Measurements from ENCODE around the gene MON2. TPM values are rescaled to one million over a fixed set of nuclear protein-coding genes. Genes with fewer than 3 reads are reported as not detected.

MON2 gene
- total and polyA plus RNA-seq, 10 of the 15 experiments (the other 5 are each of a cell fraction or from before 2014, with no cell fraction given) = 5.4 to 34.3 (median 23.4) TPM

GRCh38 chr12:62625228-62625627 is 158.6 kb downstream of the MON2 start:
- SMC1A ChIA-PET (ENCODE audit: uncharacterized antibody, unreplicated experiment) = interaction anchor here (0.8 to 2.0 kb wide), 2 partner anchors 20 to 51 kb away, joined by 3 to 4 read pairs; no protein-coding TSS in a partner anchor
- Histone ChIP-seq H3K9me3 (replicated peaks; ENCODE audit: control insufficient read depth, insufficient read depth, low read length) (no peaks in the 10 kb centered on the region), H3K4me3 (no peak overlapping the region), H3K4me2 (ENCODE audit: control insufficient read depth, insufficient read depth) (no peak overlapping the region), H3K79me2 (ENCODE audit: control insufficient read depth, insufficient read depth, low read length) (no peaks in the 10 kb centered on the region), H2AFZ (ENCODE audit: control insufficient read depth, low read depth, low read length) (no peak overlapping the region), H3K27ac (ENCODE audit: control insufficient read depth, insufficient read depth) (no peak overlapping the region), H3K36me3 (ENCODE audit: control insufficient read depth in 2 of 2, insufficient read depth in 2 of 2, low read length in 1 of 2) (no peaks in the 10 kb centered on the region), H4K20me1 (ENCODE audit: control insufficient read depth, insufficient read depth) (no peaks in the 10 kb centered on the region), H3K27me3 (replicated peaks in 1 of 2; ENCODE audit: control insufficient read depth in 2 of 2, insufficient read depth in 2 of 2, low read length in 1 of 2) (no peaks in the 10 kb centered on the region), H3K4me1 (ENCODE audit: control insufficient read depth, insufficient read depth, low read length) (no peaks in the 10 kb centered on the region), H3K9ac (ENCODE audit: control insufficient read depth, insufficient read depth, low read length) (no peak overlapping the region)
- no peak for TF ChIP-seq ZSCAN29 (IDR thresholded peaks at IDR 0.05)
- TF ChIP-seq ZZZ3 (IDR thresholded peaks at IDR 0.05; ENCODE audit: control insufficient read depth, insufficient read length, low read depth) = no peak
- TF ChIP-seq POLR2AphosphoS2 (IDR thresholded peaks at IDR 0.05; ENCODE audit: low read depth, low read length) = no peak
- no peak for TF ChIP-seq JUND (IDR thresholded peaks at IDR 0.05; ENCODE audit: low read depth, low read length)
- RAD21 ChIA-PET (ENCODE audit: unreplicated experiment) = no interaction called here
- no TSS peak for BruUV-seq (replicated peaks)
- ATAC-seq = no peak; the same call in 2 of the 3 replicates
- WGBS (ENCODE audit: insufficient coverage, insufficient replicate concordance, low lambda C conversion rate, missing lambda C conversion rate) = 92% methylated on average over 2 of the region's 2 CpGs
- intact Hi-C loops (cut with micrococcal nuclease; ENCODE audit: unreplicated experiment) = no loop called here
- POLR2A ChIA-PET = no interaction called here
- no peak for FAIRE-seq
- in situ Hi-C loops (cut with MboI) = no loop called here
- no peak for DNase-seq (ENCODE audit: low read depth, low spot score)
- CTCF ChIA-PET = interaction anchor here (0.9 kb wide), 1 partner anchor 169 kb away, joined by 3 read pairs; no protein-coding TSS in a partner anchor

GRCh38 chr12:62627181-62627580 is 160.6 kb downstream of the MON2 start:
- DNase-seq (ENCODE audit: low read depth, low spot score) = no peak
- no peak for FAIRE-seq
- ChIA-PET POLR2A (interaction anchor here (0.7 kb wide), 1 partner anchor 20 kb away, joined by 3 read pairs; no protein-coding TSS in a partner anchor), RAD21 (ENCODE audit: unreplicated experiment) (no interaction called here), SMC1A (ENCODE audit: uncharacterized antibody, unreplicated experiment) (interaction anchor here (1.0 to 1.4 kb wide), 3 partner anchors 12 to 23 kb away, joined by 3 to 4 read pairs (median 3); no protein-coding TSS in a partner anchor), CTCF (interaction anchor here (0.9 to 1.1 kb wide), 2 partner anchors 12 to 167 kb away, joined by 4 read pairs; no protein-coding TSS in a partner anchor)
- Histone ChIP-seq H3K4me2 (ENCODE audit: control insufficient read depth, insufficient read depth) (no peak overlapping the region), H3K79me2 (ENCODE audit: control insufficient read depth, insufficient read depth, low read length) (no peaks in the 10 kb centered on the region), H3K4me1 (ENCODE audit: control insufficient read depth, insufficient read depth, low read length) (peaks cover 2% of the 10 kb centered on the region; the same call in 1 of the 2 replicates), H3K27ac (ENCODE audit: control insufficient read depth, insufficient read depth) (no peak overlapping the region), H4K20me1 (ENCODE audit: control insufficient read depth, insufficient read depth) (no peaks in the 10 kb centered on the region), H3K36me3 (ENCODE audit: control insufficient read depth in 2 of 2, insufficient read depth in 2 of 2, low read length in 1 of 2) (no peaks in the 10 kb centered on the region), H3K9ac (ENCODE audit: control insufficient read depth, insufficient read depth, low read length) (no peak overlapping the region), H3K4me3 (no peak overlapping the region), H3K9me3 (replicated peaks; ENCODE audit: control insufficient read depth, insufficient read depth, low read length) (no peaks in the 10 kb centered on the region), H2AFZ (ENCODE audit: control insufficient read depth, low read depth, low read length) (no peak overlapping the region), H3K27me3 (replicated peaks in 1 of 2; ENCODE audit: control insufficient read depth in 2 of 2, insufficient read depth in 2 of 2, low read length in 1 of 2) (peaks cover 2 to 5% of the 10 kb centered on the region in 2 experiments; a peak in 3 of 4 replicates)
- no peak for ATAC-seq
- intact Hi-C loops (cut with micrococcal nuclease; ENCODE audit: unreplicated experiment) = no loop called here
- WGBS (ENCODE audit: insufficient coverage, insufficient replicate concordance, low lambda C conversion rate, missing lambda C conversion rate) = 55% methylated on average over 2 of the region's 2 CpGs
- no TSS peak for BruUV-seq (replicated peaks)
- in situ Hi-C loops (cut with MboI) = no loop called here
- TF ChIP-seq BCLAF1 (IDR thresholded peaks at IDR 0.05) (no peak), BHLHE40 (IDR thresholded peaks at IDR 0.05; ENCODE audit: borderline replicate concordance in 1 of 2, low read depth in 2 of 2, low read length in 1 of 2) (no peak), NRF1 (conservative IDR thresholded peaks at IDR 0.05; ENCODE audit: low read depth, low read length) (no peak), TCF12 (IDR thresholded peaks at IDR 0.05; ENCODE audit: low read depth, low read length) (no peak), EZH2 (IDR thresholded peaks at IDR 0.05; ENCODE audit: borderline replicate concordance, control insufficient read depth, low read depth, low read length) (no peak), SUZ12 (IDR thresholded peaks at IDR 0.05; ENCODE audit: unreplicated experiment) (no peak), YY1 (IDR thresholded peaks at IDR 0.05; ENCODE audit: low read depth, low read length) (no peak), IKZF1 (conservative IDR thresholded peaks at IDR 0.05) (no peak), ZSCAN29 (IDR thresholded peaks at IDR 0.05) (no peak)
